PC-9 (cell line): ENCODE measurements around the gene PSMD7.

Experiments
- CTCF ChIP-seq: fragments of 200-600 bp; sonication (generic); conservative IDR thresholded peaks from 2 replicates; pipeline ENCODE4 v1.6.1; 2017; ENCODE audit warnings: mixed run types, antibody characterized with exemption, mild to moderate bottlenecking, moderate library complexity
- EZH2 ChIP-seq: fragments of 200-600 bp; sonication (generic); IDR thresholded peaks from 2 replicates; pipeline ENCODE4 v1.8.0; 2017; ENCODE audit warnings: antibody characterized with exemption, low read depth

GRCh38 chr16:74322301-74322710 is 25.7 kb downstream of the PSMD7 start:
- no peak for TF ChIP-seq CTCF
- no peak for TF ChIP-seq EZH2
